ENCODE measurements around the gene ANKRD55. TPM values are rescaled to one million over a fixed set of nuclear protein-coding genes. Genes with fewer than 3 reads are reported as not detected.

Gene ANKRD55
- total RNA-seq, 1 experiment from 2014 or later: not detected

DNA sequence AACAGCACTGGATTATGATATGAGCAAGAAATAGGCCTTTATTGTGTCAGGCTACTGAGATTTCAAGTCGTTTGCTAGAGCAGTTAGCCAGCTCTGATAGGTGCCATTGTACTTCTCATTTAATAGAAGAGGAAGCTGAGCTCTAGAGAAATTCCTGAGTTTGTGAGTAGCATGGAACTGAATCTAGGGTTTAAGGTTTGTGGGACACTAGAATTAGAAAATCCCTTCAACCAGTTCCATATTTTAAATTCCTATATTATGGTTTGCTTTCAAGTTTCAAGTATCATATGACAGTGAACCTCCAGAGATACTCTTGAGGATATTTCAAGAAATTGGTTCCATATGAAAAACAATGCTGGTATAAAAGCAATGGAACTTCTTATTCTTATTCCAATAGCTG is 87.6 kb downstream of the ANKRD55 start:
- CTCF ChIA-PET: interaction anchor here (1.2 kb wide), 1 partner anchor 45 kb away, joined by 3 read pairs; no protein-coding TSS in a partner anchor
- ATAC-seq: no peak
- Mint-ChIP-seq H3K27ac (no peak overlapping the region), H3K4me3 (no peak overlapping the region), H3K36me3 (no peaks in the 10 kb centered on the region), H3K4me1 (no peaks in the 10 kb centered on the region), H3K27me3 (ENCODE audit: low read depth) (no peaks in the 10 kb centered on the region), H3K9me3 (no peaks in the 10 kb centered on the region)
- DNase-seq (ENCODE audit: low spot score): no peak
- no peak for TF ChIP-seq ATF3 (CRISPR knock-in tag; conservative IDR thresholded peaks at IDR 0.05)
- TF ChIP-seq, protein P1, sequence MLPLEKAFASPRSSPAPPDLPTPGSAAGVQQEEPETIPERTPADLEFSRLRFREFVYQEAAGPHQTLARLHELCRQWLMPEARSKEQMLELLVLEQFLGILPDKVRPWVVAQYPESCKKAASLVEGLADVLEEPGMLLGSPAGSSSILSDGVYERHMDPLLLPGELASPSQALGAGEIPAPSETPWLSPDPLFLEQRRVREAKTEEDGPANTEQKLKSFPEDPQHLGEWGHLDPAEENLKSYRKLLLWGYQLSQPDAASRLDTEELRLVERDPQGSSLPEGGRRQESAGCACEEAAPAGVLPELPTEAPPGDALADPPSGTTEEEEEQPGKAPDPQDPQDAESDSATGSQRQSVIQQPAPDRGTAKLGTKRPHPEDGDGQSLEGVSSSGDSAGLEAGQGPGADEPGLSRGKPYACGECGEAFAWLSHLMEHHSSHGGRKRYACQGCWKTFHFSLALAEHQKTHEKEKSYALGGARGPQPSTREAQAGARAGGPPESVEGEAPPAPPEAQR (CRISPR knock-in tag; IDR thresholded peaks at IDR 0.05): no peak
- POLR2A ChIA-PET: no interaction called here

DNA sequence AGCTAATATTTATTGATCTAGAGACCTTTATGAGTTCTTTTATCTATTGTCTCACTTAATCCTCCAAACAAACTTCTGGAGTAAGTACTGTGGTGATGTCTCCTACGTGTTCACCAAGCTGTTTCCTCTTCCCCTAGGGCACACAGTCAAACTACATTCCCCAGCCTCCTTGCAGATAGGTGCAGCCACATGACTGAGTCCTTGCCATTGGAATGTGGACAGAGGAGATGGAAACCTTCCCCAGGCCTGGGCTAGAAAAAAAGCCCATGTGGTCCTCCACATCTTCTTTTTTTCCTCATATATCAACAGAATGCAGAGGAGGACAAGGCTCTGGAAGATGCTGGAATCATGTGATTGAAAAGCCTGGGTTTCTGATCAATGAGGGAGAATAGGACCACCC is 88.0 kb downstream of the ANKRD55 start:
- DNase-seq (ENCODE audit: low spot score) (no peak), ATAC-seq (no peak)
- Mint-ChIP-seq H3K4me1 (no peaks in the 10 kb centered on the region), H3K4me3 (no peak overlapping the region), H3K27me3 (ENCODE audit: low read depth) (no peaks in the 10 kb centered on the region), H3K27ac (no peak overlapping the region), H3K9me3 (no peaks in the 10 kb centered on the region), H3K36me3 (no peaks in the 10 kb centered on the region)
- CTCF ChIA-PET: interaction anchor here (1.2 kb wide), 1 partner anchor 45 kb away, joined by 3 read pairs; no protein-coding TSS in a partner anchor
- POLR2A ChIA-PET: no interaction called here
- no peak for TF ChIP-seq MYBL2 (CRISPR knock-in tag; IDR thresholded peaks at IDR 0.05)
- no peak for TF ChIP-seq STAT6 (CRISPR knock-in tag; conservative IDR thresholded peaks at IDR 0.05; ENCODE audit: low read depth)
- TF ChIP-seq, protein P2, sequence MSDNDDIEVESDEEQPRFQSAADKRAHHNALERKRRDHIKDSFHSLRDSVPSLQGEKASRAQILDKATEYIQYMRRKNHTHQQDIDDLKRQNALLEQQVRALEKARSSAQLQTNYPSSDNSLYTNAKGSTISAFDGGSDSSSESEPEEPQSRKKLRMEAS (CRISPR knock-in tag; IDR thresholded peaks at IDR 0.05): no peak

DNA sequence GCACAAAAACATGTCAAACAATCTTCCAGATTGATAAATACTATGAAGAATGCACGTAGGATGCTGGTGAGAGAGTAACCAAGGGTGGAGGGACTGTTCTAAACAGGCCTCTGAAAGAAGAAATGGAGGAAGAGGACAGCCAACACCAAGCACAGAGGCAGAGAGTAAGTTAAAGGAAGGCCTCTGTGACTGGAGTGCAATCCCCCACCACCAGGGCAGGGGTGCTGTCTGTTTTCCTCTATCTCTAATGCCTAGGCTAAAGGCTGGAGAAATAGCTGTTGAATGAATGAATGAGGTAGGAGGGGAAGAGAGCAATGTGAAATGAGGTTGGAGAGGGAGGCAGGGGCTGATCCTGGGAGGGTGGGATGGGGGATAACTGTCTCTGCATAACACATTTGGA is 88.9 kb downstream of the ANKRD55 start:
- Mint-ChIP-seq H3K4me1 (no peaks in the 10 kb centered on the region), H3K27me3 (ENCODE audit: low read depth) (no peaks in the 10 kb centered on the region), H3K9me3 (no peaks in the 10 kb centered on the region), H3K27ac (no peak overlapping the region), H3K36me3 (no peaks in the 10 kb centered on the region), H3K4me3 (no peak overlapping the region)
- ATAC-seq: peak; percentile 51; the same call in 1 of the 2 replicates
- DNase-seq (ENCODE audit: low spot score): no peak
- ChIA-PET POLR2A (no interaction called here), CTCF (interaction anchor here (1.2 kb wide), 1 partner anchor 44 kb away, joined by 3 read pairs; no protein-coding TSS in a partner anchor)
- TF ChIP-seq HMGXB4 (CRISPR knock-in tag; IDR thresholded peaks at IDR 0.05) (no peak), E2F1 (CRISPR knock-in tag; IDR thresholded peaks at IDR 0.05) (no peak), ARID4B (CRISPR knock-in tag; IDR thresholded peaks at IDR 0.05; ENCODE audit: borderline replicate concordance) (no peak), CBFB (CRISPR knock-in tag; IDR thresholded peaks at IDR 0.05; ENCODE audit: low read depth) (no peak), NFATC4 (CRISPR knock-in tag; IDR thresholded peaks at IDR 0.05) (no peak), SMAD4 (CRISPR knock-in tag; IDR thresholded peaks at IDR 0.05) (no peak), NR2C2 (CRISPR knock-in tag; IDR thresholded peaks at IDR 0.05) (no peak), EMX1 (CRISPR knock-in tag; IDR thresholded peaks at IDR 0.05) (no peak)
- TF ChIP-seq, protein P3, sequence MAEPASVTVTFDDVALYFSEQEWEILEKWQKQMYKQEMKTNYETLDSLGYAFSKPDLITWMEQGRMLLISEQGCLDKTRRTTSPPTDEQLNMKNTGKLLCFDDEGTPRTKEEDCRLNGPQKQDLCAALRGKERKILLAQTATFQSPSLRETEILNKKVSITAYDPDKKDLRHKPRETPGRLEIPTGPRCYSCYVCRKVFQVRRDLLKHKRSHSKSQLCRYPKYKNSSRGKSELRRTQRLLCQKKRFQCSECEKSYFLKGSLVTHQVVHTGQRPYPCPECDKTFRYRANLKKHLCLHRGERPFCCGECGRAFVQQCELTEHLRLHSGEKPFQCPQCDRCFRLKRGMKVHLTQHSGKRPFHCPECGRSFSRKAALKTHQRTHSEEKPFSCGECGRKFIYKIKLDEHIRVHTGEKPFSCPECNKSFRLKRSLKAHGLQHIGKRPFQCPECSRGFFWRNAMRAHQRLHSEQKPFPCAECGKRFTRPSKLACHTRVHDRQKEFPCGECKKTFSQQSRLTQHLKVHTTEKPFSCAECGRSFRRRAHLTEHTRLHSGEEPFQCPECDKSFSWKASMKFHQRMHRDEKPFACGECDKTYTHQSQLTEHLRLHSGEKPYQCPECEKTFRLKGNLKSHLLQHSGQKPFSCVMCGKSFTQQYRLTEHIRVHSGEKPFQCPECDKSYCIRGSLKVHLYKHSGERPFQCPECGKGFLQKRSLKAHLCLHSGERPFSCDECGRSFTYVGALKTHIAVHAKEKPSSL (CRISPR knock-in tag; conservative IDR thresholded peaks at IDR 0.05): no peak
- TF ChIP-seq, protein P4, sequence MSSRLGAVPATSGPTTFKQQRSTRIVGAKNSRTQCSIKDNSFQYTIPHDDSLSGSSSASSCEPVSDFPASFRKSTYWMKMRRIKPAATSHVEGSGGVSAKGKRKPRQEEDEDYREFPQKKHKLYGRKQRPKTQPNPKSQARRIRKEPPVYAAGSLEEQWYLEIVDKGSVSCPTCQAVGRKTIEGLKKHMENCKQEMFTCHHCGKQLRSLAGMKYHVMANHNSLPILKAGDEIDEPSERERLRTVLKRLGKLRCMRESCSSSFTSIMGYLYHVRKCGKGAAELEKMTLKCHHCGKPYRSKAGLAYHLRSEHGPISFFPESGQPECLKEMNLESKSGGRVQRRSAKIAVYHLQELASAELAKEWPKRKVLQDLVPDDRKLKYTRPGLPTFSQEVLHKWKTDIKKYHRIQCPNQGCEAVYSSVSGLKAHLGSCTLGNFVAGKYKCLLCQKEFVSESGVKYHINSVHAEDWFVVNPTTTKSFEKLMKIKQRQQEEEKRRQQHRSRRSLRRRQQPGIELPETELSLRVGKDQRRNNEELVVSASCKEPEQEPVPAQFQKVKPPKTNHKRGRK (CRISPR knock-in tag; IDR thresholded peaks at IDR 0.05; ENCODE audit: borderline replicate concordance): no peak

Measured in WTC11 (cell line).